Measurements from ENCODE around the gene USP35.

USP35 gene

GRCh38 chr11:78200061-78200460 is 11.3 kb downstream of the USP35 start:
- H3K36me3 ChIP-seq (replicated peaks; ENCODE audit: insufficient read depth, low read length), result no peaks in the 10 kb centered on the region
- no peaks in the 10 kb centered on the region for H3K9me3 ChIP-seq (replicated peaks; ENCODE audit: insufficient read depth, low read length)
- H3K27ac ChIP-seq (ENCODE audit: low read length), result no peak overlapping the region
- H3K9me2 ChIP-seq (replicated peaks; ENCODE audit: insufficient read depth, low read length), result no peaks in the 10 kb centered on the region
- H3F3A ChIP-seq (ENCODE audit: insufficient read depth, low read length), result no peaks in the 10 kb centered on the region
- no peak overlapping the region for H3K9ac ChIP-seq (ENCODE audit: low read length)
- no peak overlapping the region for H3K4me3 ChIP-seq (ENCODE audit: low read length)
- TF ChIP-seq, protein P1, sequence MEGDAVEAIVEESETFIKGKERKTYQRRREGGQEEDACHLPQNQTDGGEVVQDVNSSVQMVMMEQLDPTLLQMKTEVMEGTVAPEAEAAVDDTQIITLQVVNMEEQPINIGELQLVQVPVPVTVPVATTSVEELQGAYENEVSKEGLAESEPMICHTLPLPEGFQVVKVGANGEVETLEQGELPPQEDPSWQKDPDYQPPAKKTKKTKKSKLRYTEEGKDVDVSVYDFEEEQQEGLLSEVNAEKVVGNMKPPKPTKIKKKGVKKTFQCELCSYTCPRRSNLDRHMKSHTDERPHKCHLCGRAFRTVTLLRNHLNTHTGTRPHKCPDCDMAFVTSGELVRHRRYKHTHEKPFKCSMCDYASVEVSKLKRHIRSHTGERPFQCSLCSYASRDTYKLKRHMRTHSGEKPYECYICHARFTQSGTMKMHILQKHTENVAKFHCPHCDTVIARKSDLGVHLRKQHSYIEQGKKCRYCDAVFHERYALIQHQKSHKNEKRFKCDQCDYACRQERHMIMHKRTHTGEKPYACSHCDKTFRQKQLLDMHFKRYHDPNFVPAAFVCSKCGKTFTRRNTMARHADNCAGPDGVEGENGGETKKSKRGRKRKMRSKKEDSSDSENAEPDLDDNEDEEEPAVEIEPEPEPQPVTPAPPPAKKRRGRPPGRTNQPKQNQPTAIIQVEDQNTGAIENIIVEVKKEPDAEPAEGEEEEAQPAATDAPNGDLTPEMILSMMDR (IDR thresholded peaks at IDR 0.05; ENCODE audit: low read length), result no peak
- H3K4me1 ChIP-seq (ENCODE audit: low read length), result peaks cover 10% of the 10 kb centered on the region
- DNase-seq, result no peak
- no peak overlapping the region for H3K4me2 ChIP-seq (ENCODE audit: low read depth, low read length)
- H3K79me2 ChIP-seq (ENCODE audit: low read length), result no peaks in the 10 kb centered on the region
- no peak overlapping the region for H2AFZ ChIP-seq (ENCODE audit: low read length)
- no peaks in the 10 kb centered on the region for H4K20me1 ChIP-seq (ENCODE audit: insufficient read depth, low read length)
- H3K27me3 ChIP-seq (replicated peaks; ENCODE audit: insufficient read depth, low read length), result no peaks in the 10 kb centered on the region

DNA sequence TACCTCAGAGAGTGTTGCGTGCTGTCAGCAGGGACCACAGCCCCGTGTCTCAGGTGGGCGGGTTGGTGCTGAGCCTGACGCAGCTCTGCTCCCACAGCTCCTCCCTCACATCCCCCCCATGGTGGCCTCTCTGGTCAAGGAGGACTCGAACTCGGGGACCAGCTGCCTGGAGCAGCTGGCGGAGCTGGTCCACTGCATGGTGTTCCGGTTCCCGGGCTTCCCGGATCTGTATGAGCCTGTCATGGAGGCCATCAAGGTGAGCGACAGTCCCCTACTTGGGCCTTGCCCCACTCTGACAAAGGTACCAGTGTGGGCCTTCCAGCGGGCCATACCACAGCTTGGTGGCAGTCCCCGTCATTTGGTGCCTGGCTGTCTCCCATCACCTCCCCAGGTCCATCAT is 11.8 kb downstream of the USP35 start:
- no peak overlapping the region for H3K27ac ChIP-seq (ENCODE audit: low read length)
- no peaks in the 10 kb centered on the region for H3K36me3 ChIP-seq (replicated peaks; ENCODE audit: insufficient read depth, low read length)
- peaks cover 10% of the 10 kb centered on the region for H3K4me1 ChIP-seq (ENCODE audit: low read length)

GRCh38 chr11:78201096-78201818 is 12.5 kb downstream of the USP35 start:
- Histone ChIP-seq H3K9me3 (replicated peaks; ENCODE audit: insufficient read depth, low read length) (no peaks in the 10 kb centered on the region), H4K20me1 (ENCODE audit: insufficient read depth, low read length) (no peaks in the 10 kb centered on the region), H2AFZ (ENCODE audit: low read length) (no peak overlapping the region), H3K4me2 (ENCODE audit: low read depth, low read length) (no peak overlapping the region), H3K79me2 (ENCODE audit: low read length) (no peaks in the 10 kb centered on the region), H3K4me1 (ENCODE audit: low read length) (peaks cover 10% of the 10 kb centered on the region), H3K4me3 (ENCODE audit: low read length) (no peak overlapping the region), H3K27me3 (replicated peaks; ENCODE audit: insufficient read depth, low read length) (no peaks in the 10 kb centered on the region), H3F3A (ENCODE audit: insufficient read depth, low read length) (no peaks in the 10 kb centered on the region), H3K9ac (ENCODE audit: low read length) (no peak overlapping the region), H3K27ac (ENCODE audit: low read length) (no peak overlapping the region), H3K36me3 (replicated peaks; ENCODE audit: insufficient read depth, low read length) (no peaks in the 10 kb centered on the region), H3K9me2 (replicated peaks; ENCODE audit: insufficient read depth, low read length) (no peaks in the 10 kb centered on the region)
- DNase-seq, result no peak
- TF ChIP-seq, protein P1 (IDR thresholded peaks at IDR 0.05; ENCODE audit: low read length), result no peak
- TF ChIP-seq EZH2 (optimal IDR thresholded peaks at IDR 0.05; ENCODE audit: low read depth, low read length) (no peak), EZH2phosphoT487 (IDR thresholded peaks at IDR 0.05; ENCODE audit: low read length) (no peak)

More for the DNA sequence above, 11.8 kb downstream of the USP35 start:
- no peak for DNase-seq
- Histone ChIP-seq H3F3A (ENCODE audit: insufficient read depth, low read length) (no peaks in the 10 kb centered on the region), H3K9me3 (replicated peaks; ENCODE audit: insufficient read depth, low read length) (no peaks in the 10 kb centered on the region), H3K79me2 (ENCODE audit: low read length) (no peaks in the 10 kb centered on the region), H2AFZ (ENCODE audit: low read length) (no peak overlapping the region), H3K4me3 (ENCODE audit: low read length) (no peak overlapping the region), H3K9ac (ENCODE audit: low read length) (no peak overlapping the region), H3K9me2 (replicated peaks; ENCODE audit: insufficient read depth, low read length) (no peaks in the 10 kb centered on the region), H4K20me1 (ENCODE audit: insufficient read depth, low read length) (no peaks in the 10 kb centered on the region), H3K27me3 (replicated peaks; ENCODE audit: insufficient read depth, low read length) (no peaks in the 10 kb centered on the region), H3K4me2 (ENCODE audit: low read depth, low read length) (no peak overlapping the region)
- TF ChIP-seq, protein P1 (IDR thresholded peaks at IDR 0.05; ENCODE audit: low read length), result no peak
- no peak for TF ChIP-seq EZH2phosphoT487 (IDR thresholded peaks at IDR 0.05; ENCODE audit: low read length)
- TF ChIP-seq EZH2 (optimal IDR thresholded peaks at IDR 0.05; ENCODE audit: low read depth, low read length), result no peak
